Cerebellar cortex (tissue), 1 donor: Measurements from ENCODE around the gene NELFA.

ENCODE experiments used
- DNase-seq: peaks from one replicate; pipeline ENCODE4 v3.0.0-alpha.2; 2015; ENCODE audit warnings: low spot score

NELFA gene

DNA sequence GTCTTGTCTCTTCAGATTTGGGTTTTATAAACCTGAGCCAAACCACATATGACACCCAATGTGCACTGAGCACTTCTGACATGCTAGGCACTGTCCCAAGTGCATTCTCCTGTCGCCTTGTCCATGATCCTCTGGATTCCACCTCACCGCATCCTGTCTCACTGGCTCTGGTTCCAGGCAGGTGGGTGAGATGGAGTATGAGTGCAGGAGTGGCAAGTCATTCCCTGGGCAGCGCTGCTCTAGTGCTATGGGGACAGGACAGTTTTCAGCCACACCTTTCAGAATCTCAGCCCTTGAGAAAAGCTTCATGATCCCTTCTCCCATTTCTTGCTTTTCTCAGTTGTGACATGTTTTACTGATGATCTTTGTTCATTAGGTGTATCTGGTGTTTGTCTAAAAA lies 71.2 kb downstream of the NELFA start:
- no peak for DNase-seq

DNA sequence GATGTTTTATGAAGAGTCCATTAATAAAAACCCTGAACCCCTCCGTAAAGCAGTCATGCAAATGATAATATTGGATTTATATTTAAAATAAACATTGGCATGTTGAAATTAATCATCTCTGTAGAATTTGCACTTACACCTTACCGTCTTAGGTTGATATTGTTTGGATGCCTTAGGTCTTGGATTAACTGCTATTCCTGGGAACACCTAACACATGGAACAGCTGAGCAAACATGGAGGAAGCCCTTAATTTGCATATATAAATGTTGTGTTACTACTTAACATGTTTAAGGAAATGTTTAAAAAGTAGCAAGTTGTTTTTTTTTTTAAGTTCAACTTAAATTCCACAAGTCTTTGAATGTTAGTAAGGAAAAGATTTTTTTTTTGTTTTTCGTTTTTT lies 75.1 kb downstream of the NELFA start:
- no peak for DNase-seq

DNA sequence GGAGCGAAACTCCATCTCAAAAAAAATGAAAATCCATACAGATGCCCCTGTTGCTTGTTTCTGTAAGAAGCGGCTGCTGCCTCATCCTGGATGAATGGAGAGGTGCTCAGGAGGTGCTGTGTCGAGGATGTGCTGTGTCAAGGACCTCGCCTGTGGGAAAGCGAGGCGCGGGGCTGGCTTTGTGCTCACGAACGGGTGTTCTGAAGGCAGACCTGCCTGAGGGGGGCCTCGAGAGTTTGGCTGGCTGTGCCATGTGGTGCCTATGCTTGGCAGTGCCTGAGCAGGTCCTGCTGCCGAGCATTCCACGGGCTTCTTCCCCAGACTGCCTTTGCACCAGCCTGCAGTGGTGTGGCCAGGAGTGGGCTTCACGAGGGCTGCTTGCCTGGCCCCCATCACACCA lies 76.0 kb downstream of the NELFA start:
- no peak for DNase-seq
